ENCODE results near the gene NUDCD2. TPM values are rescaled to one million over a fixed set of nuclear protein-coding genes. Genes with fewer than 3 reads are reported as not detected.

Gene NUDCD2
- polyA plus RNA-seq, 3 donors, result 3.4 to 23.6 (median 22.0) TPM

- H3K4me1 Mint-ChIP-seq, result peaks cover 27% of the 10 kb centered on the region
- Histone ChIP-seq H3K9me3 (replicated peaks in 1 of 2; ENCODE audit: control insufficient read depth in 1 of 2, insufficient read depth in 1 of 2, low read length in 2 of 2) (no peaks in the 10 kb centered on the region), H3K9ac (ENCODE audit: insufficient read depth, low read length, poor library complexity, severe bottlenecking) (peak overlapping the region; percentile 94), H3K4me3 (replicated peaks in 1 of 3; ENCODE audit: low read depth in 2 of 3, low read length in 3 of 3) (peak overlapping the region; percentile 49 to 94 (median 86)), H3K27ac (ENCODE audit: low read depth in 1 of 2, low read length in 2 of 2) (peak overlapping the region; percentile 68 to 92), H2AFZ (ENCODE audit: insufficient read depth, low read depth, low read length, poor library complexity, severe bottlenecking) (peak overlapping the region; percentile 99), H3K4me1 (ENCODE audit: control insufficient read depth in 1 of 2, insufficient read depth in 2 of 2, low read length in 2 of 2) (peaks cover 17 to 28% of the 10 kb centered on the region in 2 donors), H3K4me2 (replicated peaks; ENCODE audit: extremely low read depth, low read length, poor library complexity, severe bottlenecking) (peak overlapping the region; percentile 93), H3K79me2 (ENCODE audit: insufficient read depth, low read length) (peaks cover 34% of the 10 kb centered on the region), H3K36me3 (replicated peaks in 1 of 2; ENCODE audit: control insufficient read depth in 1 of 2, insufficient read depth in 2 of 2, low read length in 2 of 2) (peaks cover 14 to 20% of the 10 kb centered on the region in 2 donors), H3K27me3 (ENCODE audit: control insufficient read depth in 2 of 2, insufficient read depth in 2 of 2, low read length in 2 of 2) (no peaks in the 10 kb centered on the region), H4K20me1 (ENCODE audit: insufficient read depth, low read length) (peaks cover 3% of the 10 kb centered on the region)
- intact Hi-C loops (cut with micrococcal nuclease), result loop anchor here in 1 of 2 donors (2.0 kb wide), 2 partner anchors 24 to 68 kb away; partner anchors contain the start of genes HMMR, MAT2B and NUDCD2
- no peaks in the 10 kb centered on the region for H3K27me3 Mint-ChIP-seq (ENCODE audit: low read depth in 3 of 3)
- H3K36me3 Mint-ChIP-seq, result peaks cover 6 to 8% of the 10 kb centered on the region in 2 donors
- H3K9me3 Mint-ChIP-seq, result no peaks in the 10 kb centered on the region
- H3K4me3 Mint-ChIP-seq, result peak overlapping the region; percentile 85 to 91
- TF ChIP-seq CTCF (IDR thresholded peaks at IDR 0.05), result no peak
- WGBS (ENCODE audit: insufficient coverage), result no CpG with 5 or more reads among the region's 6 CpGs
- DNase-seq, result no peak
- H3K27ac Mint-ChIP-seq, result peak overlapping the region; percentile 76 to 92 (median 89)
Measured at GRCh38 chr5:163437011-163437308, 22.9 kb downstream of the NUDCD2 start.

- H4K20me1 ChIP-seq (ENCODE audit: insufficient read depth, low read length), result peaks cover 3% of the 10 kb centered on the region
- Mint-ChIP-seq H3K9me3 (no peaks in the 10 kb centered on the region), H3K27me3 (ENCODE audit: low read depth in 3 of 3) (no peaks in the 10 kb centered on the region), H3K36me3 (peaks cover 5 to 7% of the 10 kb centered on the region in 2 donors), H3K4me1 (peaks cover 27% of the 10 kb centered on the region), H3K27ac (peak overlapping the region in 6 of 7 donors; percentile 76 to 92 (median 86)), H3K4me3 (peak overlapping the region; percentile 85 to 91)
- H3K9ac ChIP-seq (ENCODE audit: insufficient read depth, low read length, poor library complexity, severe bottlenecking), result no peak overlapping the region
- peak overlapping the region; percentile 99 for H2AFZ ChIP-seq (ENCODE audit: insufficient read depth, low read depth, low read length, poor library complexity, severe bottlenecking)
- intact Hi-C loops (cut with micrococcal nuclease), result loop anchor here in 1 of 2 donors (2.0 kb wide), 2 partner anchors 24 to 68 kb away; partner anchors contain the start of genes HMMR, MAT2B and NUDCD2
- H3K9me3 ChIP-seq (replicated peaks in 1 of 2; ENCODE audit: control insufficient read depth in 1 of 2, insufficient read depth in 1 of 2, low read length in 2 of 2), result no peaks in the 10 kb centered on the region
- WGBS (ENCODE audit: insufficient coverage), result no CpG with 5 or more reads among the region's 4 CpGs
- peak overlapping the region in 1 of 2 donors; percentile 92 for H3K27ac ChIP-seq (ENCODE audit: low read depth in 1 of 2, low read length in 2 of 2)
- no peak for DNase-seq
- no peaks in the 10 kb centered on the region for H3K27me3 ChIP-seq (ENCODE audit: control insufficient read depth in 2 of 2, insufficient read depth in 2 of 2, low read length in 2 of 2)
- peaks cover 17 to 28% of the 10 kb centered on the region in 2 donors for H3K4me1 ChIP-seq (ENCODE audit: control insufficient read depth in 1 of 2, insufficient read depth in 2 of 2, low read length in 2 of 2)
- peaks cover 34% of the 10 kb centered on the region for H3K79me2 ChIP-seq (ENCODE audit: insufficient read depth, low read length)
- H3K4me2 ChIP-seq (replicated peaks; ENCODE audit: extremely low read depth, low read length, poor library complexity, severe bottlenecking), result peak overlapping the region; percentile 93
- peak overlapping the region in 1 of 3 experiments; percentile 94 for H3K4me3 ChIP-seq (replicated peaks in 1 of 3; ENCODE audit: low read depth in 2 of 3, low read length in 3 of 3)
- TF ChIP-seq CTCF (IDR thresholded peaks at IDR 0.05), result no peak
- H3K36me3 ChIP-seq (replicated peaks in 1 of 2; ENCODE audit: control insufficient read depth in 1 of 2, insufficient read depth in 2 of 2, low read length in 2 of 2), result peaks cover 10 to 16% of the 10 kb centered on the region in 2 donors
Measured at GRCh38 chr5:163436515-163436914, 23.4 kb downstream of the NUDCD2 start.

Data from CD14-positive monocyte (primary cell).